Esophagus muscularis mucosa (tissue), 4 donors: ENCODE measurements around the gene DHX32. TPM values are rescaled to one million over a fixed set of nuclear protein-coding genes. Genes with fewer than 3 reads are reported as not detected.

Experiments
- DNase-seq: peaks from one replicate; pipeline ENCODE4 v3.0.0-alpha.2; 2017; ENCODE audit errors: extremely low spot score
- H3K27ac ChIP-seq, 4 donors: fragments of 200-600 bp; sonication (generic); replicated peaks in 1 of 4; 1 replicate in 3 of 4; 2 replicates in 1 of 4; pipeline ENCODE4 v1.5.1; 2016 to 2019; ENCODE audit warnings: mild to moderate bottlenecking in 1 of 4
- H3K27me3 ChIP-seq, 4 donors: fragments of 200-600 bp; sonication (generic); one replicate each; pipeline versions ENCODE4 v1.5.1 to v1.6.0; 2016 to 2019
- H3K36me3 ChIP-seq, 4 donors: fragments of 200-600 bp; sonication (generic); one replicate each; pipeline ENCODE4 v1.5.1; 2016 to 2019
- H3K4me1 ChIP-seq, 4 donors: fragments of 200-600 bp; sonication (generic); one replicate each; pipeline ENCODE4 v1.5.1; 2016 to 2019
- H3K4me3 ChIP-seq, 4 donors: fragments of 200-600 bp; sonication (generic); 1 replicate in 2 of 4; 2 replicates in 2 of 4; pipeline ENCODE4 v1.5.1; 2016 to 2019; ENCODE audit warnings: mild to moderate bottlenecking in 4 of 4, moderate library complexity in 1 of 4
- H3K9me3 ChIP-seq, 4 donors: fragments of 200-600 bp; sonication (generic); 1 replicate in 3 of 4; 2 replicates in 1 of 4; pipeline ENCODE4 v1.5.1; 2016 to 2019
- CTCF ChIP-seq, 3 experiments: fragments of 200-600 bp in 2 of 3; fragments of 450-650 bp in 1 of 3; sonication (generic) in 2 of 3; IDR thresholded peaks; one replicate each; pipeline ENCODE4 v1.5.1; 2017 to 2019; ENCODE audit warnings: antibody characterized with exemption in 3 of 3, mild to moderate bottlenecking in 2 of 3, moderate library complexity in 1 of 3
- EP300 ChIP-seq: sonication (generic); formaldehyde crosslinking; IDR thresholded peaks from one replicate; pipeline ENCODE4 v1.6.1; 2017; ENCODE audit warnings: antibody characterized with exemption
- POLR2A ChIP-seq: fragments of 450-650 bp; IDR thresholded peaks from one replicate; pipeline ENCODE4 v1.6.1; 2017; ENCODE audit warnings: antibody characterized with exemption, moderate library complexity, mild to moderate bottlenecking, low read depth
- POLR2AphosphoS5 ChIP-seq, 2 donors: sonication (generic); formaldehyde crosslinking; IDR thresholded peaks; one replicate each; pipeline ENCODE4 v1.6.1; 2017; ENCODE audit warnings: antibody characterized with exemption in 2 of 2
- WGBS: methylation state at CpG from one replicate; pipeline ENCODE4 v1.1.5; 2018; 5-methylcytosine and 5-hydroxymethylcytosine counted together
- intact Hi-C: fragments of 100-400 bp; cut with DNase I; formaldehyde crosslinking; loops from one replicate; pipeline ENCODE4 v1.15.1; 2023
- total RNA-seq, 4 donors: library from RNA; depleted of rRNA; stranded (reverse); fragments of >200 nt; gene quantifications; one replicate each; pipeline versions ENCODE4 v1.1.0 to v1.2.1, GENCODE V29; 2016

Gene DHX32
- total RNA-seq, 4 donors from 2014 or later: 22.4 to 26.2 (median 25.0) TPM

GRCh38 chr10:125849448-125849847, 31.6 kb downstream of the DHX32 start:
- WGBS: 83% methylated on average over 7 of the region's 7 CpGs
- DNase-seq: peak; percentile 57
- H3K9me3 ChIP-seq: no peaks in the 10 kb centered on the region
- H3K36me3 ChIP-seq: peaks cover 27 to 84% (median 65%) of the 10 kb centered on the region in 4 donors
- no peak overlapping the region for H3K27ac ChIP-seq
- TF ChIP-seq POLR2AphosphoS5 (IDR thresholded peaks at IDR 0.05) (no peak), EP300 (no peak), CTCF (IDR thresholded peaks at IDR 0.05) (no peak)
- H3K27me3 ChIP-seq: no peaks in the 10 kb centered on the region
- no peak overlapping the region for H3K4me3 ChIP-seq
- intact Hi-C loops: no loop called here
- H3K4me1 ChIP-seq: peaks cover 0 to 9% (median 4%) of the 10 kb centered on the region in 4 donors

GRCh38 chr10:125848857-125849256, 32.2 kb downstream of the DHX32 start:
- H3K4me3 ChIP-seq: no peak overlapping the region
- H3K4me1 ChIP-seq: peaks cover 0 to 15% (median 4%) of the 10 kb centered on the region in 4 donors
- H3K27me3 ChIP-seq: no peaks in the 10 kb centered on the region
- H3K27ac ChIP-seq: no peak overlapping the region
- intact Hi-C loops: no loop called here
- DNase-seq: no peak
- TF ChIP-seq POLR2AphosphoS5 (IDR thresholded peaks at IDR 0.05) (no peak), CTCF (IDR thresholded peaks at IDR 0.05) (no peak), EP300 (no peak), POLR2A (no peak)
- WGBS: 96% methylated on average over 2 of the region's 2 CpGs
- peaks cover 27 to 82% (median 65%) of the 10 kb centered on the region in 4 donors for H3K36me3 ChIP-seq
- no peaks in the 10 kb centered on the region for H3K9me3 ChIP-seq

- TF ChIP-seq POLR2A (no peak), POLR2AphosphoS5 (IDR thresholded peaks at IDR 0.05) (no peak), EP300 (no peak), CTCF (IDR thresholded peaks at IDR 0.05) (no peak)
- Histone ChIP-seq H3K27me3 (no peaks in the 10 kb centered on the region), H3K9me3 (no peaks in the 10 kb centered on the region), H3K4me1 (peaks cover 0 to 16% (median 4%) of the 10 kb centered on the region in 4 donors), H3K36me3 (peaks cover 27 to 81% (median 65%) of the 10 kb centered on the region in 4 donors), H3K27ac (no peak overlapping the region), H3K4me3 (no peak overlapping the region)
- intact Hi-C loops: no loop called here
- DNase-seq: no peak
- 100% methylated on average over 2 of the region's 2 CpGs for WGBS
Measured at GRCh38 chr10:125848371-125848770, 32.7 kb downstream of the DHX32 start.

GRCh38 chr10:125846894-125847293, 34.2 kb downstream of the DHX32 start:
- Histone ChIP-seq H3K36me3 (peaks cover 16 to 73% (median 61%) of the 10 kb centered on the region in 4 donors), H3K27me3 (no peaks in the 10 kb centered on the region), H3K4me3 (no peak overlapping the region), H3K4me1 (peaks cover 0 to 16% (median 4%) of the 10 kb centered on the region in 4 donors), H3K27ac (no peak overlapping the region), H3K9me3 (no peaks in the 10 kb centered on the region)
- TF ChIP-seq POLR2AphosphoS5 (IDR thresholded peaks at IDR 0.05): no peak
- TF ChIP-seq POLR2A: no peak
- TF ChIP-seq EP300: no peak
- no peak for TF ChIP-seq CTCF (IDR thresholded peaks at IDR 0.05)
- DNase-seq: no peak
- intact Hi-C loops: no loop called here
- WGBS: 97% methylated on average over 3 of the region's 3 CpGs

GRCh38 chr10:125845617-125846016, 35.5 kb downstream of the DHX32 start:
- DNase-seq: no peak
- Histone ChIP-seq H3K9me3 (no peaks in the 10 kb centered on the region), H3K4me3 (no peak overlapping the region), H3K4me1 (peaks cover 0 to 16% (median 4%) of the 10 kb centered on the region in 4 donors), H3K36me3 (peaks cover 13 to 73% (median 61%) of the 10 kb centered on the region in 4 donors), H3K27ac (no peak overlapping the region), H3K27me3 (no peaks in the 10 kb centered on the region)
- TF ChIP-seq CTCF (IDR thresholded peaks at IDR 0.05) (no peak), EP300 (no peak), POLR2A (no peak), POLR2AphosphoS5 (IDR thresholded peaks at IDR 0.05) (no peak)
- intact Hi-C loops: no loop called here
- 91% methylated on average over 11 of the region's 11 CpGs for WGBS
